DMS114 treated with DMSO at 0.1 percent for 48 hours (cell line): ENCODE data around the gene UCKL1.
A peak's percentile ranks its signal among the peaks of the same experiment; 100 is the strongest.
"Not testable (repeated sequence)": the region's sequence is repeated elsewhere in the genome, so short reads cannot be mapped to it uniquely, and the experiment has no call there.

Experiments used
- DNase-seq: peaks from one replicate; lab custom pipeline; 2025; ENCODE audit not compliant: unreplicated experiment; lab: John Stamatoyannopoulos, UW

Gene UCKL1

GRCh38 chr20:63955827-63956663, at the start of gene UCKL1:
Gene UCKL1 (minus strand): TSS chr20:63956416. CDS start chr20:63956372, 44 bp downstream.
- DNase-seq: peak; percentile 74

GRCh38 chr20:64005394-64005793, 49.2 kb upstream of the UCKL1 start:
- no peak for DNase-seq

DNA sequence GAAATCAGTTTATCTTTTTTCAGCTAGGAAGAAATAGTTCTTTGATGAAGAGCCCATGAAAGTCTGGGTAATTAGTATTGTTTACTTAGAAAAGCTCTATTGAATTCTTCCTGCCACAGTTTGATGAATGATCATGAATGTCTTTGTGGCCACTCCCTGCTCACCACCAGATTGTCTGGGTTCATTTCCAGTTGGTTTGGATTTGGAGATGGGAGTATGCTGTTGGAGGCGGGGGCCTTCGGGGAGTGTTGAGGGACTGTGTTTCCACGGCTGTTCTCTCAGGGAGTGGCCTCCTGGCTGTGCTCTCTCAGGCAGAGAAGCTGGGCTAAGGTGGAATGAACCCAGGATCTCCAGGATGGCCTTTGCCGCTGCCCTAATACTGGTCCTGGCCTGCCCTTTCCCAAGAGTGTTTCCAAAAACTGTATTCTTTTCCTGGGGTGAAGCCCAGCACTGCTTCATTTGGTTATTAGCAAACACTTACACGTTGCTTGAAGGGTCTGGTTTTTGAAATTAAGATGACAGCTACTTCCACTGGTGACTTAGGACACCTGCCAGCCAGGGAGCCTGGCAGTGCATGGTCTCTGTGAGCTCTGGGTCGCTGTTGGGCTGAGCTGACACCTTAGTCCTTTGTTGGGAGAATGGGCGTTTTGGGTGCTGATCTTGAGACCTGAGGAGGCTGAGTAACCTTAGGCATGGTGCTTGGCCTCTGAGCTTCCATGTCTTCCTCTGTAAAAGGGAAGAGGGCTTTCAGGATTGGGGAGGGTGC, 47.9 kb upstream of the UCKL1 start:
- DNase-seq: no peak

DNA sequence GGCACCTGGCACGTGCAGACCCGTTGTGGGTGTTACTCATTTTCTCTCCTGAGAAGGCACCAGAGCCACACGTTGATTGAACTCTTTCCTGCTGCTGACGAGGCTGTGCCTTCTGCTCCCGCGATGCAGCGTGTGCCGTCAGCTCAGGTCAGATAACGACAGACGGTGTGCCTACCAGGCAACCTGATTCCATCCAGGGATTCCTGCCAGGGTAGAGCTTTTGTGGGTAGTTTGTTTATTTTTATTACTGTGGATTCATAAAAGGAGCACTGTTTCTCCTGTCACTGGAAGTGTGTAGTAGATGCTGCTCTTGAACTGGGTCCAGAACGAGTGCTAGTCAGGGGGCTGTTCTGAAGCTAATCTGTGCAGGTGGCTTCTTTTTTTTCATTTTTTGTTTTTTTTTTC, 45.4 kb upstream of the UCKL1 start:
- DNase-seq: no peak

- no peak for DNase-seq
Measured at GRCh38 chr20:64000906-64001305, 44.7 kb upstream of the UCKL1 start.

DNA sequence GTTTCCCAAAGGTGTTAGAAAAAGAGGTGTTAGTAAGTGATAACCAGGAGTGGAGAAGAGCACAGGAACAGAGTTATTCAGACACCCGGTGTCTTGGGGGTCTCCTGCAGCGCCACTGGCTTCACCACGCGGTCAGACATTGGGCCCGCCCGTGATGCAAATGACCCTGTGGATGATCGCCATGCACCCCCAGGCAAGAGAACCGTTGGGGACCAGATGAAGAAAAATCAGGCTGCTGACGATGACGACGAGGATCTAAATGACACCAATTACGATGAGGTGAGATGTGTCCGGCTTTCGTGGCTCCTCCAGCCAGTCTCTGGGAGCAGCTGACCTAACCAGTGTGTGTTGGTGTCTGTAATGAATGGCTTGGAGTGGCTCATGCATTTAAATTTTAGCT, 26.7 kb upstream of the UCKL1 start:
- DNase-seq: no peak

- peak; percentile 91 for DNase-seq
Measured at GRCh38 chr20:63980806-63981728, 24.9 kb upstream of the UCKL1 start, which contains the start of gene PRPF6. Gene PRPF6 (plus strand): TSS chr20:63981132. CDS start chr20:63981246, 114 bp downstream.

DNA sequence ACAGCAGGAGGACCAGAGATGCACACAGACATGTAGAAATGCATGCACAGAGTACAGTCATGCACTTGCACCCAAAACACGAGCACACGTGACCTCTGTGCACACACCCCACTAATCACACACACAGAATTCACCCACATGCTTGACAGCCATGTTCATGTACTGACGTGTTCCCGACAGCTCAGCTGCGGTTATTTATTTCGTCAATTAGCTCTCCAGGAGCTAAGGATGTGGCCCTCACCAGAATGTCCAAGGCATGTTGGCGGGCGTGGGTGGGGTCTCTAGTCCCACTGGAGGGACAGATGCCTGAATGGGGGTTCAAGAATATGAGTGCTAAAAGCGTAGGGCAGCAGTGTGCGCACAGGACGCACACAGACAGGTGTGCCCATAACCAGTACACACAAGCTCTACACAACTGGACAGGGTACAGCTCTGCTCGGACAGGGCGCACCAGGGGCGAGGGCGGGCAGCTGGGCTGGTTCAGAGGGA, 24.1 kb upstream of the UCKL1 start:
- no peak for DNase-seq

- DNase-seq: no peak
Measured at GRCh38 chr20:63979557-63980316, 23.5 kb upstream of the UCKL1 start, which contains the start of gene SAMD10. Gene SAMD10 (minus strand): TSS chr20:63979642. CDS start chr20:63979467, 175 bp downstream.

- no peak for DNase-seq
Measured at GRCh38 chr20:63979229-63979556, 23.0 kb upstream of the UCKL1 start.

DNA sequence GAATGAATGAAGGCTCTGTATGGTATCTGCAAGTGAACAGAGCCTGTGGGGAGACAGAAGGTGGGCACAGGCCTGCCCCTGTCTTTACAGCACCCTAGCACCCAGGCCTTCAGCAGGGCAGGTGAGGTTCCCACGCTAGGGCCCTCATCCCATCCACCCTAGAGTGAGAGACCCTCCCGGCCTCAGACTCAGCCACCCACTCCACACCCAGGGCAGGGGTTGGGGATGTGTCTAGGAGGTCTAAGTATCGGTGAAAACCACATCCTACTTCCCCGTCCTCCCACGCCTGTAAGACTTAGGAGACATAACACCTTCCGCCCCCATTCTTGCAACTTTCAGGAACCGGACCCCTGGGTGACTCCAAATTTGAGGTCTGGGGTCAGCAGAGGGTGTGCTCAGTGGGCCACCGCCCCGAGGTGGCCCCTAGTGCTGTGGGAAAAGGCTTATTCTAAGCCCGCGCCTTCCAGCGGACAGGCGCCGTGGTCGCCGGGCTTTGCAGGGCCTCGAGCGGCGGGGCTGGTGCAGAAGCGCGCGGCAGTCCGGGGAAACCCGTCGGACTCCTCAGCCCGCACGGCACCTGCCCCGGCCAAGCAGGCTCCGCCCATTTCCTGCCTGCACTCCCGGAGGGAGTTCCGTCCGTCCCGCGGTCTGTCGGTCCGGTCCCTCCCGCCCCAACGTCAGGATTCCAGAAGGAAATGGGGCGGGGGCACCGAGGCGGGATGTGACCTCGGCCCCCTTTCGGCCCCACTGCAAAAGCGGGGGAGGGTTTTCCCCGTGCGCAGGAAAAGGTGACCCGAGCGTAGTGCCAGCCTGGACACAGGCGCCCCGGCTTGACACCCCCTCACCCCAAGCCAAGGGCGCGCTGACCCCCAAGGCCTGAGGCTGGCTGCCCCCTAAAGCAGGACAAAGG, 22.4 kb upstream of the UCKL1 start:
- DNase-seq: no peak

- DNase-seq: no peak
Measured at GRCh38 chr20:63977739-63978276, 21.6 kb upstream of the UCKL1 start.

GRCh38 chr20:63976980-63977738, 20.9 kb upstream of the UCKL1 start:
- DNase-seq: no peak

DNA sequence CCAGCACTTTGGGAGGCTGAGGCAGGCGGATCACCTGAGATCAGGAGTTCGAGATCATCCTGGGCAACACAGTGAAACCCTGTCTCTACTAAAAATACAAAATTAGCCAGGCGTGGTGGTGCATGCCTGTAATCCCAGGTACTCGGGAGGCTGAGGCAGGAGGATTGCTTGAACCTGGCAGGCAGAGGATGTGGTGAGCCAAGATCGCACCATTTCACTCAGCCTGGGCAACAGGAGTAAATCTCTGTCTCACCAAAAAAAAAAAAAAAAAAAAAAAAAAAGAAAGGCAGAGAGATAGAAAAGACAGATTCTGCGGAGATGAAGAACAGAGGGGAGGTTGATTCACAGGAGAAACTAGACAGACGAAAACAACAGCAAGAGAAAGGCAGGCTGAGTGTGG, 20.3 kb upstream of the UCKL1 start:
- DNase-seq: not testable (repeated sequence)

GRCh38 chr20:63974402-63975200, 18.4 kb upstream of the UCKL1 start:
- no peak for DNase-seq

DNA sequence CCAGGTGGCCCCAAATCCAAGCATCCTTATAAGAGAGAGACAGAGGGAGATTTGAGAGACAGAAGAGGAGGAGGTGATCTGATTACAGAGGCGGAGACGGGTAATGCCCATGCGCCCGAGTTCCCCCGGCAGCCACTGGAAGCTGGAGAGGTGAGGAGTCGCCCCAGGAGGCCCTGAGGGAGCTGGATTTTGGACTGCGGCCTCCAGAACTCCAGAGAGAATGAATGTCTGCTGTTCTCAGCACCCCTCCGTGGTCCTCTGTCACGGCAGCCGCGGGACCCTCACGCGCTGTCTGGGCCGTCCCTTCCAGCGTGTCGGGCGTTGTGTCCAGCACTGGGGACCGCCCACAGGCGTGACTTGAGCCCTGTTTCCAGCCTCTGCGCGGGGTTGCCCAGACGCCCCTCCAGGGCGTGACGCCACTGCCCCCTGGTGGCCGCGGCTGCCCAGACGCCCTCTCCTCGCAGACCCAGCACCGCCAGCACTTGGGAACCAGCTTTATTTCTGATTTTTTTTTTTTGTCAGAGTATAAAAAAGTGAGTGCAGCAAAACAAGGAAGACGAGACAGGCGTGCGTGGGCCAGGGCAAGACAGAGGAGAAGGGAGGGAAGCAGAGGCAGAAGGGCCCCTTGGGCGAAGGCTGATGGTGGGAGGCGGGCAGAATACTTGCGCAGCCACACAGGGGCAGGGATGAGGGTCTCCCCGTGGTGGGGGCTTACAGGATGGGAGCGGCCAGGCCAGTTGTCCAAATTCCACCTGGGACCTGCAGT, 17.6 kb upstream of the UCKL1 start:
- DNase-seq: peak; percentile 73

- no peak for DNase-seq
Measured at GRCh38 chr20:63973160-63973479, 16.9 kb upstream of the UCKL1 start.
